Body of pancreas (tissue), 4 donors: Measurements from ENCODE around the gene PTMS. TPM values are rescaled to one million over a fixed set of nuclear protein-coding genes. Genes with fewer than 3 reads are reported as not detected.

ENCODE experiments used
- ATAC-seq: fragments of 150-250 bp; one replicate; pipeline ENCODE4 v1.9.1; 2016
- DNase-seq, 4 donors: peaks; one replicate each; pipeline ENCODE4 v3.0.0-alpha.2; 2019
- H3K27ac ChIP-seq, 4 donors: fragments of 200-600 bp; sonication (generic); 1 replicate in 3 of 4; 2 replicates in 1 of 4; pipeline versions ENCODE4 v1.5.1 to v1.6.1; 2016 to 2019; ENCODE audit warnings: mild to moderate bottlenecking in 1 of 4, mixed read lengths in 1 of 4, moderate library complexity in 1 of 4
- H3K27me3 ChIP-seq, 2 donors: fragments of 200-600 bp; sonication (generic); one replicate each; pipeline ENCODE4 v1.6.0; 2016; ENCODE audit warnings: mild to moderate bottlenecking in 1 of 2
- H3K36me3 ChIP-seq, 2 donors: fragments of 200-600 bp; sonication (generic); replicated peaks in 1 of 2; 2 replicates each; pipeline ENCODE4 v1.5.1; 2016; ENCODE audit warnings: low read depth in 2 of 2; ENCODE audit not compliant: insufficient read depth in 1 of 2
- H3K4me1 ChIP-seq: fragments of 200-600 bp; sonication (generic); one replicate; pipeline ENCODE4 v1.6.0; 2016
- H3K4me3 ChIP-seq, 2 donors: fragments of 200-600 bp; sonication (generic); 1 replicate in 1 of 2; 2 replicates in 1 of 2; pipeline ENCODE4 v1.5.1; 2016 to 2019
- H3K9me3 ChIP-seq, 3 donors: fragments of 200-600 bp; sonication (generic); 1 replicate in 2 of 3; 2 replicates in 1 of 3; pipeline ENCODE4 v1.5.1; 2016
- POLR2A ChIP-seq, 3 donors: fragments of 450-650 bp; IDR thresholded peaks; one replicate each; pipeline ENCODE4 v1.6.1; 2016; ENCODE audit warnings: antibody characterized with exemption in 3 of 3, mild to moderate bottlenecking in 2 of 3
- WGBS, 2 donors: methylation state at CpG; one replicate each; pipeline ENCODE4 v1.1.5; 2017; 5-methylcytosine and 5-hydroxymethylcytosine counted together
- intact Hi-C: fragments of 100-400 bp; cut with DNase I; formaldehyde crosslinking; loops from one replicate; pipeline ENCODE4 v1.15.1; 2023
- total RNA-seq, 2 donors: library from RNA; depleted of rRNA; stranded (reverse); fragments of >200 nt; gene quantifications; one replicate each; pipeline ENCODE4 v1.1.0, GENCODE V29; 2016
- TF ChIP-seq, protein P1 (sequence below), 7 experiments: fragments of 450-650 bp in 4 of 7; fragments of 200-600 bp in 3 of 7; sonication (generic) in 3 of 7; IDR thresholded peaks; one replicate each; pipeline ENCODE4 v1.5.1; 2016 to 2019; ENCODE audit warnings: antibody characterized with exemption in 7 of 7

The PTMS gene
- total RNA-seq, 2 donors from 2014 or later: 69.5 to 109 TPM

DNA sequence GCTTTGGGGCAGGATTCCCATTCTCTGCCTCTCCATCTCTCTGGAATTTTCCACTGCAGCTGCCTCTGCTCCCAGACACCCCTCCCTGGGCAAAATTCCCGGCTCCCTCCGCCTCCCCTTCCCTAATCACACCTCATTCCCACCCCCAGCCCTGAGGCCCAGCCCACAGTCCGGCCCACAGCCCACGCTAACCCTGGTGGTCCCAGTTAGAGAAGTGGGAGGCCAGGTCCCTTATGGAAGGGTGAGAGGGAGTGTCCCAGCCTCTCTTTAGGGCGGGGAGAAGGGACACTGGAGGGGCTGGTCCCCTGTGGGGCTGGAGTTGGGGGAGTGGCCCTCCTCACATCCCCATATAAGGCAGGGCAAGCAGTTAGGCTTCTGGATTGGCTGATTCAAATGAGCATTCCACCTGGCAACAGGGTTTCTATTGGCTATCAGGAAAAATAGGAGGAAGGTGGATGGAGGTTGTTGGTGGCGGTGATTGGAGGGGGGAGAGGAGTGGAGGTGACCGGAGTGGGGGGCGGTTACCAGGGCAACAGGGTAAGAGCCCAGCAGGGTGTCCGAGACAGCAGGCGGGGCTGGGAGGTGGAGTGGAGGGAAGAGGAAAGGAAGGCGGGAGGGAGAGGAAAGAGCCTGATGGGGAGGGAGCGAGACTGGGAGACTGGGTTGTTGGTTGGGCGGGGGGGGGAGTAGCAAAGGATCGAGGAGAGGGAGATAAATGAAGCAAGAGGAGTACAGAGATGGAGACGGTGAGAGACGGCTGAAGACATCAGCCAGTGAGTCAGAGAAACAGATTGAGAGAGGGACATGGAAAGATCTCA lies 1.9 kb upstream of the PTMS start:
- H3K36me3 ChIP-seq: no peaks in the 10 kb centered on the region
- H3K27me3 ChIP-seq: no peaks in the 10 kb centered on the region
- peak; percentile 86 for ATAC-seq
- peak; percentile 91 to 97 (median 96) for DNase-seq
- H3K4me3 ChIP-seq: no peak overlapping the region
- no peaks in the 10 kb centered on the region for H3K9me3 ChIP-seq
- TF ChIP-seq POLR2A (IDR thresholded peaks at IDR 0.05): no peak
- TF ChIP-seq, protein P1, sequence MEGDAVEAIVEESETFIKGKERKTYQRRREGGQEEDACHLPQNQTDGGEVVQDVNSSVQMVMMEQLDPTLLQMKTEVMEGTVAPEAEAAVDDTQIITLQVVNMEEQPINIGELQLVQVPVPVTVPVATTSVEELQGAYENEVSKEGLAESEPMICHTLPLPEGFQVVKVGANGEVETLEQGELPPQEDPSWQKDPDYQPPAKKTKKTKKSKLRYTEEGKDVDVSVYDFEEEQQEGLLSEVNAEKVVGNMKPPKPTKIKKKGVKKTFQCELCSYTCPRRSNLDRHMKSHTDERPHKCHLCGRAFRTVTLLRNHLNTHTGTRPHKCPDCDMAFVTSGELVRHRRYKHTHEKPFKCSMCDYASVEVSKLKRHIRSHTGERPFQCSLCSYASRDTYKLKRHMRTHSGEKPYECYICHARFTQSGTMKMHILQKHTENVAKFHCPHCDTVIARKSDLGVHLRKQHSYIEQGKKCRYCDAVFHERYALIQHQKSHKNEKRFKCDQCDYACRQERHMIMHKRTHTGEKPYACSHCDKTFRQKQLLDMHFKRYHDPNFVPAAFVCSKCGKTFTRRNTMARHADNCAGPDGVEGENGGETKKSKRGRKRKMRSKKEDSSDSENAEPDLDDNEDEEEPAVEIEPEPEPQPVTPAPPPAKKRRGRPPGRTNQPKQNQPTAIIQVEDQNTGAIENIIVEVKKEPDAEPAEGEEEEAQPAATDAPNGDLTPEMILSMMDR (IDR thresholded peaks at IDR 0.05): no peak
- H3K4me1 ChIP-seq: peaks cover 48% of the 10 kb centered on the region
- peak overlapping the region; percentile 86 to 95 (median 88) for H3K27ac ChIP-seq
- intact Hi-C loops: no loop called here
- WGBS, 2 donors: 1 to 4% methylated on average over 16 of the region's 16 CpGs

DNA sequence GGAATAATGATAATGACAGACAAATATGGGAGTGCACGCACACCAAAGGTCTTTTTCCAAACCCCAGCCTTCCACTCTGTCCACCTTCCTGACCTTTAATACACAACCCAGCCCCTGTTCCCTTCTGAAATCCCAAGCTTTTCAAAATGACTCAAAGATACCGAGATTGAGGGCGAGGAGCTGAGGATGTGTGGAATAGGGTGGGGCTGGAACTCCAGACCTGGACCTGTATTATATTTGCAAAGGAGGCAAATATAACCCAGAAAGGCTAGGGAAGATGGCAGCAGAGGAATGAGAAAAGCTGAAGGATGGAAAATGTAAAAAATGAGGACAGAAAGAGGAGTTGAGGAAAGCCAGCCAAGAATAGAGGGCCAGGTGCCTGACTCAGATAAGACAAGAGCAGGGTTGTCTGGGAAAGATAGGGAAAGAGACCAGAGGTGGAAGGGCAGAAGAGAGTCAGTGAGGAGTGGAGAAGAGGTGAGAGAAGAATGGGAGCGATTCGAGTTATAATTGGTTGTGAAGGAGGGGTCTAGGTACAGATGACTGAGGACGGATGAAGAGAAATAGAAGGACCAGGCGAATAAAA lies 1.0 kb upstream of the PTMS start:
- Histone ChIP-seq H3K4me3 (no peak overlapping the region), H3K9me3 (no peaks in the 10 kb centered on the region), H3K36me3 (no peaks in the 10 kb centered on the region), H3K4me1 (peaks cover 48% of the 10 kb centered on the region), H3K27ac (peak overlapping the region; percentile 78 to 95 (median 84)), H3K27me3 (no peaks in the 10 kb centered on the region)
- DNase-seq (no peak), ATAC-seq (no peak)
- 19 to 27% methylated on average over 7 of the region's 7 CpGs for WGBS, 2 donors
- intact Hi-C loops: no loop called here
- no peak for TF ChIP-seq POLR2A (IDR thresholded peaks at IDR 0.05)
- TF ChIP-seq, protein P1 (IDR thresholded peaks at IDR 0.05): no peak

DNA sequence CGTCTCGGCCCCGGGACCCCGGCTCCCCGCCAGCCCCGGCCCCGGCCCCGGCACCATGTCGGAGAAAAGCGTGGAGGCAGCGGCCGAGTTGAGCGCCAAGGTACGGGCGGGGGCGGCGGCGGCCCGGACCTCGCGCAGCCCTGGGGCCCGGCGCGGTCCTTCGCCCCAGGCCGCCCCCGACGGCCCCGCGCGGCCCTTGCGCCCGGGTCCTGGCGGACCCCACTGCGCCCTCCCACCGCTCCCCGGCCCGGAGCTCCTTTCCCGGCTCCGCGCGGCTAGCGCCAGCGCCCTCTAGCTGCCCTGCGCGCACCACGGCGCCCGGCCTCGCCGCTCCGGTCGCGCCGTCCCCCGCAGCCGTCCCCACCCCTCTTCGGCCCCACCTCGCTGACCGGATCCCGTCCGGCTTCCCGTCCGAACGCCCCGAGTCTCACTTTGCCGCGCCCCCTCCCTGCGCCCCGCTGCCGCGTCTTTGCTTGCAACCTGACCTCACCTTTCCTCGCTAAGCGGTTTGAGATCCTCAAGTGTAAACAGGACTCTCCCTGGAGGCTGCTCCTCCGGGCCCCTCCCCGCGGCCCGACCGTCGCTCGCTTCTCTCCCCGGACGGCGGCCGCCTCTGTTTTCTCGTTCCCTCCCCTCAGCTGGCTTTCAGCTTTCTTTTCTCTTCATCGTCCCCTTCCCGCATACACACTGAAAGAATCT lies 637 bp downstream of the PTMS start:
- WGBS, 2 donors: 0% methylated on average over 16 to 71 of the region's 88 CpGs
- ATAC-seq (peak; percentile 68), DNase-seq (peak; percentile 79 to 84 (median 80))
- H3K4me3 ChIP-seq: peak overlapping the region; percentile 27 to 71
- intact Hi-C loops: no loop called here
- H3K4me1 ChIP-seq: peaks cover 48% of the 10 kb centered on the region
- no peaks in the 10 kb centered on the region for H3K9me3 ChIP-seq
- no peaks in the 10 kb centered on the region for H3K36me3 ChIP-seq
- TF ChIP-seq, protein P1 (IDR thresholded peaks at IDR 0.05): peak; percentile 45 to 93 (median 84)
- TF ChIP-seq POLR2A (IDR thresholded peaks at IDR 0.05): peak; percentile 30 to 37 (median 34)
- no peaks in the 10 kb centered on the region for H3K27me3 ChIP-seq
- H3K27ac ChIP-seq: peak overlapping the region; percentile 78 to 95 (median 84)

DNA sequence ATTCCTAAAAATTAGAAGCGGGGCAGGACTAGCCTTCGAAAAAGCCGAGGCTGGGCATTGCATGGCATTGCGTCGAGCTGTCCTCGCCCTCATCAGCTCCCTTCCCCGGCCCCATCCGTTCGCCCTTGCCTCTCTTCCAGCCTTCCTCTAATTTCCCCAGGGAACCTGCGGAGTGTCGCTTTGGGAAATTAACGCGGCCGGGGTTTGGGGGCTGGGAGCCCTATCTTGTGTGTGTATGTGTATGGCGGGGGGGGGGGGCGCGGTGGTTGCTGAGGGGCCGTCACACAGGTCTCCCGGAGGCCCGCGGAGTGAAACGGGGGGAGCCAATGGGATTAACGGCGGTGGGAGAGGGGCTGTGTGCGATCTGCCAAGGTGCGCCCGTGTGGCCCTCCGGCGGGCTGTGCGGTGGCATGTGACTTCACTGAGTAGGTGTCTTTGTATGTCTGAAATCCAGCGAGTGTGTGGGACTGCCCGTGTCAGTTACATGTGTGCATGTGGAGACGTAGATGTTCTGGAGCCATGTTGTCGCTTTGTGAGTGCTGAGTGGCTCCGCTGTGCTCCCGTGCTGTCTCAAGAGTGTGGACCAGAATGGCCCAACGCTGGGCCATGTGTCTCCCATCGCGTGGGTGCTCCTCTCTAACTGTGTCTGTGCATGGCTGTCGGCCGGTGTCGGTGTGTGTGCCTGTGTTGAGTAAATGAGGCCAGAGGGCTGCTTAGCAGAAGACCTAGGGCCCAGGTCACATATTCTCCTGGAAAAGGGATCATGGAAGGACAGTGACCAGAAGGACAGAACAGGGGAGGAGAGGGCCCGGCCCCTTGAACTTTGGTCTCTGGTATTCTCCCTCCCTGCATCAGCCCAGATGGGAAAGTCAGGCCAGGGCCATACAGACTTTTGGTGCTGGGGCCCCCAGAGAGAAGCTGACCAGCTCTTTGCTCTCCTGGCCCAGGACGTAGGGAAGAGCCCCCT lies 1.5 kb downstream of the PTMS start:
- Histone ChIP-seq H3K27me3 (no peaks in the 10 kb centered on the region), H3K27ac (peak overlapping the region in 3 of 4 donors; percentile 78 to 95 (median 88)), H3K4me1 (peaks cover 48% of the 10 kb centered on the region), H3K4me3 (peak overlapping the region; percentile 27 to 71), H3K9me3 (no peaks in the 10 kb centered on the region), H3K36me3 (no peaks in the 10 kb centered on the region)
- intact Hi-C loops: no loop called here
- 26 to 32% methylated on average over 23 to 43 of the region's 44 CpGs for WGBS, 2 donors
- DNase-seq (peak in 2 of 4 donors; percentile 40), ATAC-seq (no peak)
- TF ChIP-seq, protein P1 (IDR thresholded peaks at IDR 0.05): no peak
- no peak for TF ChIP-seq POLR2A (IDR thresholded peaks at IDR 0.05)
